HEK293T (cell line): ENCODE data around the gene SERTAD1.

Experiments used
- CTCF ChIA-PET: fragments of 350-600 bp; formaldehyde crosslinking; extraction: SDS; loops from one replicate; lab custom pipeline; 2021; ENCODE audit warnings: antibody characterized with exemption, inconsistent platforms; lab: Yijun Ruan, JAX
- POLR2A ChIA-PET: fragments of 350-600 bp; formaldehyde crosslinking; extraction: SDS; loops from one replicate; lab custom pipeline; 2020; ENCODE audit warnings: antibody characterized with exemption, inconsistent platforms; lab: Yijun Ruan, JAX
- DNase-seq: peaks from one replicate; pipeline ENCODE4 v3.0.0; 2012; ENCODE audit warnings: mixed read lengths; ENCODE audit errors: extremely low spot score
- ARNT ChIP-seq: fragments of 450-650 bp; IDR thresholded peaks from 2 replicates; pipeline ENCODE4 v1.6.1; 2017; ENCODE audit warnings: mild to moderate bottlenecking
- BHLHE40 ChIP-seq: fragments of 450-650 bp; IDR thresholded peaks from 2 replicates; pipeline ENCODE4 v1.6.1; 2016; ENCODE audit warnings: mild to moderate bottlenecking, moderate library complexity, borderline replicate concordance
- CTBP1 ChIP-seq: fragments of 450-650 bp; IDR thresholded peaks from 2 replicates; pipeline ENCODE4 v1.6.1; 2016; ENCODE audit warnings: borderline replicate concordance
- ELF4 ChIP-seq: fragments of 450-650 bp; IDR thresholded peaks from 2 replicates; pipeline ENCODE4 v1.6.1; 2017; ENCODE audit warnings: antibody characterized with exemption
- FOXA1 ChIP-seq: fragments of 450-650 bp; IDR thresholded peaks from 2 replicates; pipeline ENCODE4 v1.6.1; 2016; ENCODE audit warnings: mild to moderate bottlenecking
- FOXK2 ChIP-seq: fragments of 450-650 bp; IDR thresholded peaks from 2 replicates; pipeline ENCODE4 v1.6.1; 2016; ENCODE audit warnings: mild to moderate bottlenecking
- FOXM1 ChIP-seq: fragments of 450-650 bp; IDR thresholded peaks from 2 replicates; pipeline ENCODE4 v1.6.1; 2017; ENCODE audit warnings: mild to moderate bottlenecking, borderline replicate concordance
- HDGF ChIP-seq: fragments of 450-650 bp; IDR thresholded peaks from 2 replicates; pipeline ENCODE4 v1.6.1; 2017; ENCODE audit warnings: antibody characterized with exemption, borderline replicate concordance
- L3MBTL2 ChIP-seq: fragments of 450-650 bp; conservative IDR thresholded peaks from 2 replicates; pipeline ENCODE4 v1.6.1; 2016; ENCODE audit warnings: mild to moderate bottlenecking
- LEF1 ChIP-seq: fragments of 450-650 bp; IDR thresholded peaks from 2 replicates; pipeline ENCODE4 v1.6.1; 2017; ENCODE audit warnings: mild to moderate bottlenecking, borderline replicate concordance
- NFRKB ChIP-seq: fragments of 450-650 bp; IDR thresholded peaks from 2 replicates; pipeline ENCODE4 v1.6.1; 2016; ENCODE audit warnings: mild to moderate bottlenecking, moderate library complexity
- SP1 ChIP-seq: fragments of 450-650 bp; IDR thresholded peaks from 2 replicates; pipeline ENCODE4 v1.6.1; 2017
- SUZ12 ChIP-seq: fragments of 450-650 bp; IDR thresholded peaks from 2 replicates; pipeline ENCODE4 v1.6.1; 2016; ENCODE audit warnings: mild to moderate bottlenecking
- TARDBP ChIP-seq: fragments of 450-650 bp; IDR thresholded peaks from 2 replicates; pipeline ENCODE4 v1.6.1; 2016
- ZNF384 ChIP-seq: fragments of 450-650 bp; IDR thresholded peaks from 2 replicates; pipeline ENCODE4 v1.6.1; 2016
- TF ChIP-seq, protein P1 (sequence below): fragments of 450-650 bp; IDR thresholded peaks from 2 replicates; pipeline ENCODE4 v1.6.1; 2016

Gene SERTAD1

DNA sequence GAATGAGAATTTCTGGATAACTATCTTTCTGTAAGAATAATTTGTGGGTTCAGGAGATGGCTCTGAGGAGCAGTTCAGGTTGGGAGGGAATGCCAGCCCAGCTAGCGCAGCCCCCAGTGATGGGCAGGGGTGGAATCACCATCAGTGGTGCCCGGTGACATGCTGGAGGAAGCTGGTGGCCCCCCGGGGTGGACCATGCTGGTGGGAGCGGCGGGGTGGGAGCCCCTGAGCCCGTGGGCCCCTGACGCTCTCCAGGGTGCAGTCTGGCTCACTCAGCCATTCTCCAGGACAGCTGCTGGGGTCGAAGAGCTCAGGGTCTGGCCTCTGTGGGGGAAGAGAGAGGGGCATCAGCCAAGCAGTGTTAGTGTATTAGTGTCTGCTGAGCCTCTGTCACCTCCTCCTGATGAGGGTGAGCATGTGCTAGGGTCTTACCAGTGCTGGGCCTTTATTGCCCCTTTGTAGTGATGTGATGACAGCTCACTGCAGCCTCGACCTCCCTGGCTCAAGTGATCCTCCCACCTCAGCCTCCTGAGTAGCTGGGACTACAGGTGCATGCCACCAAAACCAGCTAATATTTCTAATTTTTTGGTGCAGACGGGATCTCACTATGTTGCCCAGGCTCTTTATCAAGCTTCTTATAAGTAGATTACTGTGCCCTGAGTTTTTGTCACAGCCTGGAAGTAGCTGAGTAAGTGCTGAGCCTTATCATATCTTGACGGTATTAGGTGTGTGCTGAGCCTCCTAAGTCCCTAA lies 46.2 kb downstream of the SERTAD1 start:
- POLR2A ChIA-PET, result interaction anchor here (1.2 kb wide), 1 partner anchor 64 kb away, joined by 5 read pairs; no protein-coding TSS in a partner anchor

DNA sequence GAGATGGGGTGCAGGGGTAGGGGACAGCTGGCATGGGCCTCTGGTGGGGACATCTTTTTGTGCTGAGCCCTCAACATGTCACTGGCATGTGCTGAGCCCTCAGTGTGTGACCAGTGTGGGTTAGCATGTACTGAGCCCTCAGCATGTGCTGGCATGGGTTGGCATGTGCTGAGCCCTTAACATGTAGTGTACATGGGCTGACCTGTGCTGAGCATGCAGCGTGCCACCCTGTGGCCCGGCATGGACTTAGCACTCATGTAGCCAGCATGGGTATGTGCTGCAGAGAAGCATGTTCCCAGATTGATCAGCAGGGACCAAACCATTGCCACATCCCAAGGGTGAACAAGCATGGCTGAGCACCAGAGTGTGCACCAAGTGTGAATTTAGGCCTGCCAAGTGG lies 47.3 kb downstream of the SERTAD1 start:
- ChIA-PET POLR2A (no interaction called here), CTCF (no interaction called here)
- TF ChIP-seq SUZ12 (no peak), HDGF (no peak), SP1 (no peak), TARDBP (no peak), NFRKB (no peak), ZNF384 (no peak), FOXM1 (no peak), LEF1 (no peak), FOXK2 (no peak), L3MBTL2 (no peak), ELF4 (no peak), BHLHE40 (no peak), CTBP1 (no peak), ARNT (no peak), FOXA1 (no peak)
- TF ChIP-seq, protein P1, sequence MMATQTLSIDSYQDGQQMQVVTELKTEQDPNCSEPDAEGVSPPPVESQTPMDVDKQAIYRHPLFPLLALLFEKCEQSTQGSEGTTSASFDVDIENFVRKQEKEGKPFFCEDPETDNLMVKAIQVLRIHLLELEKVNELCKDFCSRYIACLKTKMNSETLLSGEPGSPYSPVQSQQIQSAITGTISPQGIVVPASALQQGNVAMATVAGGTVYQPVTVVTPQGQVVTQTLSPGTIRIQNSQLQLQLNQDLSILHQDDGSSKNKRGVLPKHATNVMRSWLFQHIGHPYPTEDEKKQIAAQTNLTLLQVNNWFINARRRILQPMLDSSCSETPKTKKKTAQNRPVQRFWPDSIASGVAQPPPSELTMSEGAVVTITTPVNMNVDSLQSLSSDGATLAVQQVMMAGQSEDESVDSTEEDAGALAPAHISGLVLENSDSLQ, result no peak
- DNase-seq, result no peak

More for the DNA sequence above, 46.2 kb downstream of the SERTAD1 start:
- no peak for DNase-seq
- CTCF ChIA-PET, result interaction anchor here (0.7 kb wide), 1 partner anchor 128 kb away, joined by 3 read pairs; no protein-coding TSS in a partner anchor
- TF ChIP-seq L3MBTL2, result no peak
- no peak for TF ChIP-seq BHLHE40
- no peak for TF ChIP-seq SP1
- TF ChIP-seq ELF4, result no peak
- no peak for TF ChIP-seq ARNT
- TF ChIP-seq FOXA1, result no peak
- TF ChIP-seq SUZ12, result no peak
- TF ChIP-seq FOXK2, result no peak
- TF ChIP-seq HDGF, result no peak
- TF ChIP-seq LEF1, result no peak
- TF ChIP-seq CTBP1, result no peak
- TF ChIP-seq, protein P1, result no peak
- no peak for TF ChIP-seq NFRKB
- TF ChIP-seq ZNF384, result no peak
- no peak for TF ChIP-seq TARDBP
- no peak for TF ChIP-seq FOXM1

DNA sequence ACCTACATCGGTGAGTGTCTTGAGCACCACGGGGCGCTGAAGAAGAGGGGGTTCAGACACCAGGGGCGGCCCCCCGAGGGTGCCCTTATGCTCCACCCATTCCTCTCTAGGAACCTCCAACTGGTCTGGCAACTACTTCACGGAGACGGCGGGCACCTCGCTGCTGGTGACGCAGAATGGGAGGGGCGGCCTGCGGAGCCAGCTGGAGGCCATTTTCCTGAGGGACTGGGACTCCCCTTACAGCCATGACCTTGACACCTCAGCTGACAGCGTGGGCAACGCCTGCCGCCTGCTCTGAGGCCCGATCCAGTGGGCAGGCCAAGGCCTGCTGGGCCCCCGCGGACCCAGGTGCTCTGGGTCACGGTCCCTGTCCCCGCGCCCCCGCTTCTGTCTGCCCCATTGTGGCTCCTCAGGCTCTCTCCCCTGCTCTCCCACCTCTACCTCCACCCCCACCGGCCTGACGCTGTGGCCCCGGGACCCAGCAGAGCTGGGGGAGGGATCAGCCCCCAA lies 47.9 kb downstream of the SERTAD1 start:
- DNase-seq, result no peak
- ChIA-PET CTCF (no interaction called here), POLR2A (no interaction called here)
- TF ChIP-seq ARNT (no peak), ELF4 (no peak), FOXM1 (no peak), SP1 (no peak), BHLHE40 (no peak), FOXK2 (no peak), TARDBP (no peak), FOXA1 (no peak), L3MBTL2 (no peak)

DNA sequence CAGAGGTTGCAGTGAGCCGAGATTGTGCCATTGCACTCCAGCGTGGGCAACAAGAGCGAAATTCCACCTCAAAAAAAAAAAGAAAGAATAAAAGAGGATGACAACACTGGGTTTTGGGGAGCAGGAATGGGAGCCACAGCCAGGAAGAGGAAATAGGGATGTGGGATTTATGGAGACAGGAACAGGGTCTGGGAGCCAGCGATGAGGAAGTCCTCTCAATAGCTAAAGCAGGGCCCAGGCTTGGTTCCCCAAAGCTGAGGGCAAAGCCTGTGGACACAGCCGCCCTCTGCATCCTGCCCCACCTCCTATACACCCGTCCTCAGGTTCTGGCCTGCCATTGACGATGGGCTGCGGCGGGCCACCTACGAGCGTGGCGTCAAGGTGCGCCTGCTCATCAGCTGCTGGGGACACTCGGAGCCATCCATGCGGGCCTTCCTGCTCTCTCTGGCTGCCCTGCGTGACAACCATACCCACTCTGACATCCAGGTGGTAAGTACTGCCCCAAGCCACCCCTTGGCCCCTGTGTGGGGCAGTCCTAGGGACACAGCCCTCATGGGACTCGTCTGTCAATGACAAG lies 49.4 kb downstream of the SERTAD1 start:
- no peak for DNase-seq
- ChIA-PET POLR2A (no interaction called here), CTCF (interaction anchor here (0.6 kb wide), 1 partner anchor 79 kb away, joined by 7 read pairs; no protein-coding TSS in a partner anchor)
- TF ChIP-seq, protein P1, result no peak
- TF ChIP-seq NFRKB, result no peak

DNA sequence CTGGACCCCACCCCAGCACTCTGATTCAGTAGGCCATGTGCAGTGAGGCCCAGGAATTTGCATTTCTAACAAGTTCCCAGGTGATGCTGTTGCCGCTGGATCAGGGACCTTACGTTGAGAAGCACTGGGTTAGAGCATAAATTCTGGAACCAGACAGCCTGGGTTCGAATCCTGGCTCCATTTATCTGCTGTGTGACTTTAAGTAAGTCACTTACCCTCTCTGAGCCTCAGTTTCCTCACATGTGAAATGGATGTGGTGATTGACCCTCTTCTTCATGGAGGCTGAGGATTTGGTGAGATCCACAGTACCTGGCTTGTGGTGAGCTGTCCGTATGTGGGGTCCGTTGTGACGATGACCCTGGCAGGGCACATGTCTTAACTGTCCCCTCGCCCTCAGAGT lies 51.7 kb downstream of the SERTAD1 start:
- no peak for DNase-seq
- CTCF ChIA-PET, result no interaction called here
- POLR2A ChIA-PET, result no interaction called here
- TF ChIP-seq TARDBP, result no peak
- TF ChIP-seq L3MBTL2, result no peak
- no peak for TF ChIP-seq NFRKB
- TF ChIP-seq ELF4, result no peak
- no peak for TF ChIP-seq BHLHE40
- no peak for TF ChIP-seq ARNT
- TF ChIP-seq LEF1, result no peak
- TF ChIP-seq SUZ12, result no peak
- TF ChIP-seq, protein P1, result no peak
- no peak for TF ChIP-seq ZNF384

DNA sequence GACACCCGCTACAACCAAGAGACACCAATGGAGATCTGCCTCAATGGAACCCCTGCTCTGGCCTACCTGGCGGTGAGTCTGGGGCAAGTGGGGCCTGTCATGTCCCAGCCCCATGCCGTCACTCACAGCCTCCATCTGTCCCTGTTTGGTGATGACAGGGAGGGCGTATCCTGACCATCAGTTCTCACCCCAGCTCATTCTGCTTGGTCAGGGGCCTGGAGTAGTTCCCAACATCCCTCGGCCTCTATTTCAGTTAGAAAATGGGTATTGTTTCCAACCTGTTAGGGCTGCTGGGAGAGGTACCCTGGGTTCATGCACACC lies 54.0 kb downstream of the SERTAD1 start:
- CTCF ChIA-PET, result no interaction called here
- POLR2A ChIA-PET, result interaction anchor here (1.0 to 2.3 kb wide), 2 partner anchors 23 to 71 kb away, joined by 5 to 8 read pairs; partner anchors contain the start of genes C19orf47 and PLD3
- no peak for DNase-seq
- TF ChIP-seq HDGF, result no peak
- TF ChIP-seq LEF1, result no peak
- TF ChIP-seq FOXM1, result no peak
- no peak for TF ChIP-seq ELF4
- no peak for TF ChIP-seq CTBP1
- no peak for TF ChIP-seq NFRKB
- no peak for TF ChIP-seq SUZ12
- no peak for TF ChIP-seq ARNT
- TF ChIP-seq L3MBTL2, result no peak
- TF ChIP-seq, protein P1, result no peak
- TF ChIP-seq FOXK2, result no peak
- TF ChIP-seq FOXA1, result no peak
- no peak for TF ChIP-seq SP1
- no peak for TF ChIP-seq ZNF384
- TF ChIP-seq BHLHE40, result no peak
